ENCODE data around the gene TAF3.
"Not testable (repeated sequence)": the region's sequence is repeated elsewhere in the genome, so short reads cannot be mapped to it uniquely, and the experiment has no call there.

The TAF3 gene

GRCh38 chr10:7972367-7972766 is 154.1 kb downstream of the TAF3 start:
- no peak for DNase-seq (ENCODE audit: low read depth)

GRCh38 chr10:7980196-7980595 is 161.9 kb downstream of the TAF3 start:
- DNase-seq (ENCODE audit: low read depth), result no peak

GRCh38 chr10:7982727-7983126 is 164.4 kb downstream of the TAF3 start:
- no peak for DNase-seq (ENCODE audit: low read depth)

- DNase-seq (ENCODE audit: low read depth), result no peak
Measured at GRCh38 chr10:7984325-7984724, 166.0 kb downstream of the TAF3 start.

GRCh38 chr10:7984896-7985295 is 166.6 kb downstream of the TAF3 start:
- DNase-seq (ENCODE audit: low read depth), result no peak

- no peak for DNase-seq (ENCODE audit: low read depth)
Measured at GRCh38 chr10:7986851-7987250, 168.5 kb downstream of the TAF3 start.

- DNase-seq (ENCODE audit: low read depth), result peak; percentile 2
Measured at GRCh38 chr10:7988989-7989388, 170.7 kb downstream of the TAF3 start.

- no peak for DNase-seq (ENCODE audit: low read depth)
Measured at GRCh38 chr10:7998831-7999230, 180.5 kb downstream of the TAF3 start.

GRCh38 chr10:8004469-8005000 is 186.2 kb downstream of the TAF3 start:
- DNase-seq (ENCODE audit: low read depth), result no peak

GRCh38 chr10:8006274-8006999 is 188.1 kb downstream of the TAF3 start:
- DNase-seq (ENCODE audit: low read depth), result no peak

GRCh38 chr10:8009031-8009430 is 190.7 kb downstream of the TAF3 start:
- DNase-seq (ENCODE audit: low read depth), result no peak

- no peak for DNase-seq (ENCODE audit: low read depth)
Measured at GRCh38 chr10:8013006-8013405, 194.7 kb downstream of the TAF3 start.

- no peak for DNase-seq (ENCODE audit: low read depth)
Measured at GRCh38 chr10:8013619-8014018, 195.3 kb downstream of the TAF3 start.

GRCh38 chr10:8014649-8015048 is 196.3 kb downstream of the TAF3 start:
- DNase-seq (ENCODE audit: low read depth), result no peak

- no peak for DNase-seq (ENCODE audit: low read depth)
Measured at GRCh38 chr10:8017277-8017676, 199.0 kb downstream of the TAF3 start.

GRCh38 chr10:8023321-8023720 is 205.0 kb downstream of the TAF3 start:
- DNase-seq (ENCODE audit: low read depth), result no peak

GRCh38 chr10:8023851-8024250 is 205.5 kb downstream of the TAF3 start:
- DNase-seq (ENCODE audit: low read depth), result no peak

- DNase-seq (ENCODE audit: low read depth), result no peak
Measured at GRCh38 chr10:8026349-8027259, 208.3 kb downstream of the TAF3 start.

GRCh38 chr10:8031211-8031610 is 212.9 kb downstream of the TAF3 start:
- not testable (repeated sequence) for DNase-seq (ENCODE audit: low read depth)

- DNase-seq (ENCODE audit: low read depth), result no peak
Measured at GRCh38 chr10:8032558-8032957, 214.3 kb downstream of the TAF3 start.

GRCh38 chr10:8033812-8034465 is 215.6 kb downstream of the TAF3 start:
- no peak for DNase-seq (ENCODE audit: low read depth)

- DNase-seq (ENCODE audit: low read depth), result no peak
Measured at GRCh38 chr10:8034466-8035005, 216.2 kb downstream of the TAF3 start.
